HG03342 (cell line): ENCODE data around the gene HFM1.
"Not testable (repeated sequence)": the region's sequence is repeated elsewhere in the genome, so short reads cannot be mapped to it uniquely, and the experiment has no call there.

ENCODE experiments used
- ATAC-seq: cut with Tn5 transposase; IDR thresholded peaks from one replicate; pipeline ENCODE4 v1.9.1; 2021; ENCODE audit warnings: mild to moderate bottlenecking, moderate library complexity; ENCODE audit not compliant: unreplicated experiment

The HFM1 gene

GRCh38 chr1:91372230-91372629, 32.4 kb downstream of the HFM1 start:
- not testable (repeated sequence) for ATAC-seq

- no peak for ATAC-seq
Observed at GRCh38 chr1:91349524-91349923, 55.1 kb downstream of the HFM1 start.

GRCh38 chr1:91346824-91347223, 57.8 kb downstream of the HFM1 start:
- ATAC-seq = no peak

GRCh38 chr1:91345395-91346005, 59.1 kb downstream of the HFM1 start:
- no peak for ATAC-seq

GRCh38 chr1:91338501-91338900, 66.1 kb downstream of the HFM1 start:
- no peak for ATAC-seq

GRCh38 chr1:91335603-91336002, 69.0 kb downstream of the HFM1 start:
- ATAC-seq = no peak

- ATAC-seq = no peak
Observed at GRCh38 chr1:91334856-91335255, 69.8 kb downstream of the HFM1 start.

GRCh38 chr1:91325456-91325855, 79.2 kb downstream of the HFM1 start:
- no peak for ATAC-seq

GRCh38 chr1:91314643-91315042, 90.0 kb downstream of the HFM1 start:
- ATAC-seq = no peak

GRCh38 chr1:91311672-91312071, 93.0 kb downstream of the HFM1 start:
- no peak for ATAC-seq

- no peak for ATAC-seq
Observed at GRCh38 chr1:91308544-91308943, 96.1 kb downstream of the HFM1 start.

- ATAC-seq = no peak
Observed at GRCh38 chr1:91307784-91308409, 96.7 kb downstream of the HFM1 start.

GRCh38 chr1:91303165-91303564, 101.5 kb downstream of the HFM1 start:
- no peak for ATAC-seq

- ATAC-seq = not testable (repeated sequence)
Observed at GRCh38 chr1:91288843-91289553, 115.6 kb downstream of the HFM1 start.

GRCh38 chr1:91286962-91287317, 117.7 kb downstream of the HFM1 start:
- ATAC-seq = not testable (repeated sequence)

- ATAC-seq = not testable (repeated sequence)
Observed at GRCh38 chr1:91286259-91286961, 118.2 kb downstream of the HFM1 start.

- no peak for ATAC-seq
Observed at GRCh38 chr1:91283421-91283726, 121.3 kb downstream of the HFM1 start.

GRCh38 chr1:91282695-91283420, 121.8 kb downstream of the HFM1 start:
- peak; percentile 77 for ATAC-seq

GRCh38 chr1:91281782-91282181, 122.9 kb downstream of the HFM1 start:
- ATAC-seq = no peak

GRCh38 chr1:91278754-91279153, 125.9 kb downstream of the HFM1 start:
- no peak for ATAC-seq

GRCh38 chr1:91273875-91274274, 130.8 kb downstream of the HFM1 start:
- ATAC-seq = no peak
